Endometrial microvascular endothelial cells (primary cell): ENCODE measurements around the gene TRABD2B. TPM values are rescaled to one million over a fixed set of nuclear protein-coding genes. Genes with fewer than 3 reads are reported as not detected.

ENCODE experiments used
- in situ Hi-C: cut with HindIII; loops from 2 replicates; pipeline ENCODE4 v1.10.0; 2017; ENCODE audit warnings: low sequenced_read_pairs, low pct_unique_long_range_greater_than_20kb; ENCODE audit errors: inconsistent ontology term
- total RNA-seq: library from RNA; depleted of rRNA; stranded (reverse); fragments of >200 nt; gene quantifications from one replicate; pipeline ENCODE4 v1.2.3, GENCODE V29; 2015; ENCODE audit errors: inconsistent ontology term

The TRABD2B gene
- not detected for total RNA-seq

DNA sequence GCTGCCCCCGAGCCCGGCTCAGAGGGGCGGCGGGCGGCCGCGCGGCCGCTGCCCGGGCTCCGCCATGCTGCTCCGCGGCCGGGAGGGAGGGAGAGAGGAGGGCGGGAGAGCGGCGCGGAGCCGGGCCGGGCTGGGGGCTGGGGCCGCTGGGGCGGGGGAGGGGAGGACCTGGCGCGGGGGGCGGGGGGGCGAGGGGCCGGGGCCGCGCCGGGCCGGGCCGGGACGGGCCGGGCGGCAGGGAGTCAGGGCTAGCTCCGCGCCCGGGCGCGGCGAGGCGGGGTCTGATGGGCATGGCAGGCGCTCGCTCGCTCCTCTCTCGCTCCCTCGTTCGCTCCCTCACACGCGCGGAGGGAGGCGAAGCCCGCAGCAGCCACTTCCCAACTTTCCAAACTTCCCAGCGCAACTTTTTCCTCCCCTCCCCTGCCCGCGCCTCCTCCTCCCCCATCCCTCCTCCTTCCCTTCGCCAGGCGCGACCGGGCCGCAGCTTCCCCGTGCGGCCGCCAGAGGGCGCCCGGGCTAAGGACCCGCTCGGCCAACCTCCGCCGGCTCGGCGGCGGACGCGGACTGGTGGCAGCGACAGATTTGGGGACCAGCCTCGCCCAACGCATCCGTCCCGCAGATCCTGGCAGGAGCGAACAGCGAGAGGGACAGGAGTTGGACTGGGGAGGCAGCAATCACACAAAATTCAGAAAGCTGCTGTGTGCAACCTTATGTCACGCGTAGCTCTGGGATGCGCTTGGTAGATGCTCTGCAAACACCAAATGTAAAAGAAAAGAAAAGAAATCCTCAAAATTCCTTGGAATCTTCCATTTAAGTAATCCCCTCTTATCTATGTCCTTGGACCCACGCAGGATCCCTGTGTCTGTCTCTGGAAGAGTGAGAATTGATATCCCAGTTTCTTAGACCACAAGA, at the start of gene TRABD2B:
TSS of gene TRABD2B (minus strand) at position 97 of the 912 bp plus-strand sequence.
- in situ Hi-C loops: no loop called here

GRCh38 chr1:48044311-48044710, 47.1 kb upstream of the TRABD2B start:
- in situ Hi-C loops: no loop called here

DNA sequence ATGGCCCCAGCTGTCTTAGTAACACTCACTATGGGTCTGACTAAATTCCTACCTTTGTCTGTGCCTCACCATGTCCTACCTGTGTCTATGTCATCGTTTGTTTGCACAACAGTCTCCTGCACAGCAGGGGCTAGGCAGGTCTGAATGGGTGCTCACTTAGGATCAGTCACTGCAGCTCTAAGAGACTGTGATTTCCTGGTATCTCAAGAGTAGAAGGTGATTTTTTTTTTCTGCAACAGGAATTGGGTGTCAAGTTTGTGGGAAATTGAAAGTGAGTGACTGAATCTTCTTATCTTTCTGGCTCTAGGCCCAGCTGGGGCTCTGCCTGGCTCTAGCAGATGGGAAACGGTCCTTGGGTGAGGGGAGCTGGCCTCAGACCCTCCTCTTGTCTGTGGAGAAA, 46.4 kb upstream of the TRABD2B start:
- in situ Hi-C loops: no loop called here

- in situ Hi-C loops: no loop called here
These were observed 43.0 kb upstream of the TRABD2B start for GRCh38 chr1:48040154-48040553.

DNA sequence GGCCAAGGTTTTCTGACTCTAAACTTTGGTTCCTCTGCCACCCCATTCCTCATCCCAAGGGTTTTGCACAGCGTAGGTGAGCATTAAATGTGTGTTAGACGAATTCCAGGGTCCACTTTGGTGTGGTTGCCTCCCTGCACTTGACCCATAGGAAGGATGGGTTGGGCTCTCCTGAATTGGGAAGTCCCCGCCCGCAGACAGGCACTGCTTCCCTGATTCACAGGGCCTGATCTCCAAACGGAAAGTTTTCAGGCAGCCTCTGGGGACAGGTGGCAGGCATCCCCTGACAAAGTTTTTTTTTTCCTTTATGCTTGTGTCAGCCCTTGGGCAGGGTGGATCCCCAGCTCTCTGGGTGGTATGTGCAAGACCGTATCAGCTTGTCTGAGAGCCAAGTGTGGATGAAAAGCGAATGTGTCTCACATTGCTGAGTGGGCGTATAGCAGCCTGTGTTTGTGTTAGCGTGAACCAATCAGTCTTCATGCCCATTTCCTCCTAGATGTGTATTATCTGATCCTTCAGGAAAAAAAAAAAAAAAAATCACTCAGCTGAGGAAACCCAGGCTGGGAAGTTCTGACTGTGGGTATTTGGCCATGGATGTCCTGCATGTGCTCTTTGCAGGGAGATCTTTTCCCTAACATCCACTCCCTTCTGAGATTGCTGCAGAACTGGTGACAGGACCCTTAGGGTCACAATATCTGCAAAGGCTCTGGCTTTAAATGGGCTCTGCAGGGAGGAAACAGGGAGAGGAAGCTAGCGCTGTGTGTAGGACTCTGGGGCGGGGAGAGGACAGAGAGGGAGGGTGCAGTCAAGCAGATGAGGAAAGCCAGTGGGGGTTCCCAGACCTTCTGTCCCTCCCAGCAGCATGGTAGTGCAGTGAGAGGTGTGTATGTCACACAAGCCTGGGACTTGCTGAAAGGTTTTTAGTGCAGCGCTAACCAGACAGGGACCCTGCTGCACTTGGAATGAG, 42.2 kb upstream of the TRABD2B start:
- in situ Hi-C loops: no loop called here

DNA sequence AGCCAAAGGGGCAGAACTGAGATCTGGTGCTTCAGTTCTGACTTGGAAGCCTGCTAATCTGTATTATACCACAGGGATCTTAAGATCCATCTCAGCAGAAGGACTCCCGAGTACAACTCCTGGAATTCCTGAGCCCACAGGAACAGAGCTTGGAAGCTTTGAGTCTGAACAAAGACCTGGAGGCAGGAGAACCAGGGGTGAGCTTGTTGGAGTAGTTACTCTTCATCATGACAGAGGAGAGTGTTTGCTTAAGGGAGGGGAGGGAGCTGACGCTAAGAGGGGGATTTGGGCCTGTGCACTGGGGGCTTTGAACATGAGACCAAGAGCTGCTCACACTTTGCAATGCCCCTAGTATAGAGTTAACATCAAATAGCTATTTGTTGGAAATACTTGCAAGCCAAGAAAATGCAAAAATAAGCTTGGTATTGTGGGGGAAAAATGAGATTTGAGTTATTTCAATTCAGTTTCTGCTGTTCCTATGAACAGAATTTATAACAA, 41.1 kb upstream of the TRABD2B start:
- in situ Hi-C loops: no loop called here

DNA sequence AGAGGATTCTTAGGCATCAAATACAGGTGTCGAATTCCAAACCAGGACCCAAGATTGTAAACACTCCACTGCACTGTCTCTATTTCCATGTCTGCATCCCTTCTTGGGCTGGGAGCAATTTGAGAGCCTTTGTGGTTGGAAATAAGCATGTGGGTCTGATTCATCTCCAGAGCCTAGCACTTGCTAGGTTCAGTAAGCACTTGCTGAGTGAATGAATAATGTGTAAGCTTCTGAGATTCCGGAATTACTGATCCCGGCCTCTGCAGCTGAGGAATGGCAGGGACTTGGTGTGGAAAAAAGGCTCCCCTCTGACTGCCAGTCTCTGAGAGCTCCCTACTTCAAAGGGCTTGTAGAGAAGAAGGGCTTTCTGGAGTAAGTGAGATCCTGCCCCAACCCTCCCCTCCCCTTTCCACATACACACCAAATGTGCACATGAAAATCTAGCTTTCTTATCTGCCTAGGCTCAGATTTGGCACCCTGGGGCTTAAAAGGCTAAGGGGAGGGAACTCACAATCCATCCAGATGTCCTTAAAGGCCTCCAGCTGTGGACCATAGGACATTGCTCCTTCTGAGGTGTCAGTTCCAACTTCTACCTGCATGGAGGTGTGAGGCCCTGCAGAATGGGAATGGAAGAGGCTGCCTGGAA, 39.6 kb upstream of the TRABD2B start:
- in situ Hi-C loops: no loop called here

- in situ Hi-C loops: no loop called here
These were observed 38.4 kb upstream of the TRABD2B start for GRCh38 chr1:48035371-48036141.

DNA sequence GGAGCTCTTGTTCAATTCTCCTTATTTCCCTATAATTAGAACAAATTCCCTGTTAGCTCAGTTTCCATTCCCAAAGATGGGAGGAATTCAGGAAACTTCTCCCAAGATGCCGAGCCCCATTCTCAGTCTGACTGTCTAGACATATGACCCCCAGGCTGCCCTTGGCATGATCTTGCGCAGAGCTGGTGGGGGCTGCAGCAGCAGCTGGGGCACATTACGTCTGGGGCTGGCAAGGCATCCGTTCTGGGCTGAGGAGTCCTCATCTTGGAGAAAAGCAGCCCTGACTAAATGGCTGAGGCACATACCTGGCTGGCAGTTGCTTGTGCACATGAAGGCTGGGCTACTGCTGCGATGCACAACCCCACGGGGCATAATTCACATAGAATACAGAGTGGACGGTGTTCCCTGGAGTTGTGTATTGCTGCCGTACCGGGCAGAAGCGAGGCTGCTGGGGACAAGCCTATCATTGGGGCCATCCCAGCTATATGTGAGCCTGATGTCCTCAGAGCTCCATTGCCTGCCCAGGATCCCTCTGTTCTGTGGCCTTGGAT, 36.4 kb upstream of the TRABD2B start:
- in situ Hi-C loops: no loop called here

GRCh38 chr1:48031676-48032075, 34.5 kb upstream of the TRABD2B start:
- in situ Hi-C loops: no loop called here

DNA sequence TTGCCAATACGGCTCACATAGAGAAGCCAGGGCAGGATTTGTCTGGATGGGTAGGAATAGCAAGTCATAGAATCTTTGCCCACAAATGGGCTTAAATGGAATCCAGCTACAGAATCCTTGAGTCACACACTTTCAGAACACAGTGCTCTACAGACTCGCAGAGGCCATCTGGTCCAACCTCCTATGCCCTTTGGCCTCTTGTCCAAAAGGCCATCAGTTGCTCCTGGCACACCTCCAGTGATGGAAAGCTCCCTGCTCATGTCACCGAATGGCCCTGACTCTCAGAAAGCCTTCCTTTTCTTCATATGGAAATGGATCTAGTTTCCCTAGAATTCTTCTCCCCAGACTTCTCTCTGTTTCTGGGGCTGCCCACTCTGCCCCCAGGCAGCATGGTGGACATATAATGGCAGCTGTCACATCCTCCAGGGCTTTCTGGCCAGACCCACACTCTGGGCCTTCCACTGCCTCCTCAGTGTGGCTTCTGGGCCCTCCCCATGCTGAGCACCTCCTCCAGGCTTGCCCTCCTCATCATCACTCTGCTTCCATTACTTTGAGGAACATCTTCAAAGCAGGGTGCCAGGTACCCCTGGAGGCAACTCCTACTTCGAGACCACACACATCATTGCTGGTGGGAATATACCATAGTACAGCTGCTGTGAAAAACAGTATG, 33.6 kb upstream of the TRABD2B start:
- in situ Hi-C loops: no loop called here

DNA sequence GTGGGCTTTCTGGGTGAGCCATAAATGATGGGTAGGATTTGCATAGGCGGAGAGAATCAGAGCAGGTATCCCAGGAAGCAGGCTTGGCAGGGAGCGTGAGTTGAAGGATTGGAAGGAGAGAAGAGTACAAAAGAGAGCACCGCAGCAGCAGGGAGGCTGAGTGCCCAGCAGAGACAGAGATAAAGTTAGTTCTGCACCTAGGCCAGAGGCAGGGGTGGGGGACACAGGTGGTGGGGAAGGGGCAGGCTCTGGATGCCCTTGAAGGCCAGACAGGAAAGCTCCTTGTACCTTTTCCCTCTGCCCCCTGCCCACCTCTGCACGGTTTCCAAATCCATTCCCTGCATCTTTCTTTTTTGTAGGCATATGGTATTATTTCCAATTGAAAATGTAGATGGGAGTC, 33.0 kb upstream of the TRABD2B start:
- in situ Hi-C loops: no loop called here

GRCh38 chr1:48028218-48029069, 31.3 kb upstream of the TRABD2B start:
- in situ Hi-C loops: no loop called here

DNA sequence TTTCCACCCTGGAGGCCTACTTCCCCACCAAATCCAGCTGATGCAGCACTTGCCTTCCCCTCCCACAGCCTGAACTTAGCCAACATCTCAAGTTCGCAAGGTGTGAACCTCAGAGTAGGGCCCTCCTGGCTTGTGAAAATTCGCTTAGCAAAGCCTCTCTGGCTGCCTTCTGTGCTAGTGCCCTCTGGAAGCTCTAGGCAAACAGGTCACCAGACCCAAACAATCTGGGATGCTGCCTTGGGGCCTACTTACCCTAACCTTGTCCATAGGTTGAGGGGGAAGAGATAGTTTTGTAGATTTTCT, 30.3 kb upstream of the TRABD2B start:
- in situ Hi-C loops: no loop called here

DNA sequence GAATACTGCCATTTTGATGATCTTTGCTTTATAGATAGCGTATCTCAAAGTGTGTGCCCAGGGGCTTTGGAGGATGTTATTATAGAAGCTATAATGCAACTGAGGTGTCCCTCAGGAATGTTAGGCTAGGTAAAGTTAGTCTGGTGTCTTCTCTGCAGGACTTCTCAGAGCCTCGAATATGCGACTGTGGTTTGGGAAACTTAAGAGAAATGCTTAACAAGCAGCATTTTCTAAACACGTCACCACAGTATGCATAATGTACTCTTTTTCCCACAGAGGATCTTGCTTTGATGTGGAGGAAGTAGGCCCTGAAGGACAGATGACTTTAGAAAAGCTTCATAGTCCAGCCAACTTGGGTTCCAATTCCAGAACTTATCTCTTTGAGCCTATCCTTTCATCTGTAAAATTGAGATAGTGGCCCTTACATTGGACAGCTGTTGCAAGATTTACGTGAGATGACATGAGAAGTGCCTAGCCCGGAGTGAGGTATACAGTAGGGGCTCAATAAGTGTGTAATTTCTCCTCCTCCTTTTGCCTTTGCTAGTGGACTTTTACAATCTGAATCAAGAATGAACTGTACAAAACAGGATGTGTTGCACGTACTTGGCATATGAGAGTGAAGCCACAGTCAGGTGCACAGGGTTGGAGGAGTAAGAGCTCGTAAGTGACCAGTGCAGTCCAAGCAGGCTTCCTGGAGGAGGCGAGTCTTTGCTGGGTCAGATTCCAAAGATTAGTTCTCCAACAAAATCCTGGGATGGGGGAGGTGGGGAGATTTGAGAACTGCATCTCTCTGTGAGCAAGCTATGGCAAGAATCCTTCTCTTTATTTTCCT, 29.7 kb upstream of the TRABD2B start:
- in situ Hi-C loops: no loop called here

DNA sequence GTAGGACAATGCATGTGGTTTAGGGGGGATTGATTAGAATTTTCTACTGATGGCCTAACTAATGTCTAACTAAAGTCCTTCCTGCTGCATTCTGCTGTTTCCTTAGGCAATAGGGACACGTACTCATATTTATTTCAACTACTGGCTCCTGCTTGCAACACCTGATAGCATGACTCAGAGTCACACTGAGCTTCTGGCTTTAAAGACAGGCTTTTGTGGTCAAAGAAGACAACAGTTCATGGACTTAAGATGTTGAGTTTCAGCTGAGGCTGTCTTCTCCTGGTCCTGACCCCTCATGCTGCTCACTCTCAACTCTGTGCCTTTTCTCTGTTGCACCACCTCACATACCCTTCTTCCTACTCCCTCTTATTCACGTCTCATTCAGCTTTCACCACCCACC, 29.1 kb upstream of the TRABD2B start:
- in situ Hi-C loops: no loop called here
